Muscle of back (tissue), 11 donors: ENCODE data around the gene DUSP6. TPM values are rescaled to one million over a fixed set of nuclear protein-coding genes. Genes with fewer than 3 reads are reported as not detected.

Source experiments
- DNase-seq, 3 donors: peaks; one replicate each; pipeline versions ENCODE4 v3.0.0 to v3.0.0-alpha.2; 2013
- polyA plus RNA-seq, 10 donors: library from polyadenylated mRNA; unstranded; fragments of 120-200 nt; gene quantifications; one replicate each; pipeline ENCODE4 v1.2.1, GENCODE V29; 2013; ENCODE audit not compliant: insufficient read length in 10 of 10

The DUSP6 gene
- polyA plus RNA-seq, 10 donors = 48.0 to 69.7 (median 62.9) TPM

DNA sequence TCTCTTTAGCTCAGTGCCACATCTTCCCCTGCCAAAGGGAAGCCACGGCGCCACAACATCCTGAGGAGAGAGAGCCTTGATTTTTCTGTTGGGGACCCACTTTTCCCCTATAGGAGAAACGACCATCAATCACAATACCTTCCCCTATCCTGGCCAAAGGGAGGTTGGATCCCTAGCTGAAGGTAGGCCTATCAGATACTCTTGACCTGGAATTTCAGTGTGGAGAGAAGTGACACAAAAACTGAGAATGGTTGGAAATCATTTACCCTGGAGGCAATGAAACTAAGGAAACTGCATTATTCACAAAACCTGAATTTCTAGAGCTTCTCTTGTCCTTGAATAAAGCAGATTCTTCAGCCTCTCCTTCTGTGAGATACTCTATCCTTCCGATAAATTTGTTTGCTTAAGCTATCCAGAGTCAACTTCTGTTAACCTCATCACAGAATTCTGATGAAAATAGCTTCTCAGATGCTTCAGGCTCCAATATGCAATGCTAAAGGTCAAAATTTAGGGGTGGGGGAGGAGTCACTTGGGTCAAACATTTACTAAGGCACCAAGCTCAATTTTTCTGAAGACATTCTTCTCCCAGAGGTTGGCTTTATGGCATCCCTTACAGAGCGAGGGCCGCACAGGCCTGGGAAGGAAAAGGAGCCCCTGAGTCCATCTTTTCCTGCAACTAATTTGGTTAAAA, 27.0 kb upstream of the DUSP6 start:
- DNase-seq = no peak

DNA sequence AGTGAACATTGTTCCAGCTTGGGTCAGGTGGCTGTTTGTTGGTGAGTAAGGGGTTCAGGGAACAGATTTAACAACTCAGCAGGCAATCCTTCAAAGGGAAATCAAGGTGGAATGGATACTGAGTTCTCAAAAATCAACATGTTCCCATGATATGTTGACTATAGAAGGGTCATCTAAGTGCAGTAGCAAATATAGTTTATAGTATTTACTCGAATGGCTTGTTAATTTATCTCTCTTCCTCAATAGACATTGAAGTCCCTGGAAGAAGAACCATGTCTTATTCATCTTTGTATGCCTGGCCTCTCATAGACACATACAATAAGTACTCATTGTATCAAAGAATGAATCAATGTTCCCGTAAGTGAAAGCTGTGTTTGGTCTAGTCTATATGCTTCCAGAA, 24.5 kb upstream of the DUSP6 start:
- DNase-seq = no peak

DNA sequence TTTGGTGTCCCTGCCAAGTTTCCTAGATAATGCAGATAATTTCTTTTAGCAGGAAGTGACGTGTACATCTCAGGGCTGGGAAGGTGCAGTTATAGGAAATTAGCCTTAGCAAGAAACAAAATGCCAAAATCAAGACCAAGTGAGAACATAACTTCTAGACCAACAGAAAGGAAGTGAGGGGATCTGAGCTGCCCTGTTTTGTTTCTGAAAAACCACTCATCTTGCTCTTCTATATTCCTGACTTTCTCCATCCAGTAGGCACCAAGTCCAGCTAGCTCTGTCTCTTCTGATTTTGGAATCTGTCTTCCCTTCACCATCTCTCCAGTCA, 23.9 kb upstream of the DUSP6 start:
- no peak for DNase-seq

DNA sequence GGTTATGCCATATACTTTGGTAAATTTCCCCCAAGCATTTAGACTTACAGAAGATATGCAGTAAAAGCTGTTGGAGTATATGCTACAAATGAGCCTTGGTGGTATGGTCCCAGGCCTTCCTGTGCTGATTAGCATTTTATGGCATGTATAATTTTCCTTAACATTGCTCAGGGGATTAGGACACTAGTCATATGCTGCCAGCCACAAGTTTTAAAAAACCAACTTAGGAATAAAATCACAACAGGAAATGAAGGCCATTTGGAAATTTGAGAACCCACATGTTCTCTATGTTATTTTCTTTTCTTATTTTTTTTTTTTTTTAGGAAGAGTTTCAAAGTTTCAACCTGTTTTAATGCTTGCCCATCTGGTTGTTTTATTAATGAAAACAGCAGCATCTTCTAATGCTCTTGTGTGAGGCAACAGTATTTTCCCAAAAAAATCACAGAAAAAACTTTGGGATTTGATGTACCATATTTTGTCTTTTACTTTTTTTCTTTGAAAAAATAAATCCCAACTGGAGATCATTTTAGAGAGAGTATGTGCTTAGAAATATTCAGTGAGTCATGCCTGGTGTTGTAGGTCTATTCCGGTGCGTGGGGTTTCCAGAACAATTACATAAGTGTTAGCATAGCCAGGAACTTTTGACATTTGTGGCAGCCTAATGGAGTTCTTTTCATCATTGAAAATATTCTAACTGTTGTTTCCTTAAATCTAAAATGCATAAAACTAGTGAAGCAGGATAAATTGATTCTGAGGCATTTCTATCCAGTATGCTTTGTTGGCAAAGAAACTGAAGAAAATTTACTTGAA, 21.7 kb upstream of the DUSP6 start:
- peak; percentile 45 to 49 (median 49) for DNase-seq

DNA sequence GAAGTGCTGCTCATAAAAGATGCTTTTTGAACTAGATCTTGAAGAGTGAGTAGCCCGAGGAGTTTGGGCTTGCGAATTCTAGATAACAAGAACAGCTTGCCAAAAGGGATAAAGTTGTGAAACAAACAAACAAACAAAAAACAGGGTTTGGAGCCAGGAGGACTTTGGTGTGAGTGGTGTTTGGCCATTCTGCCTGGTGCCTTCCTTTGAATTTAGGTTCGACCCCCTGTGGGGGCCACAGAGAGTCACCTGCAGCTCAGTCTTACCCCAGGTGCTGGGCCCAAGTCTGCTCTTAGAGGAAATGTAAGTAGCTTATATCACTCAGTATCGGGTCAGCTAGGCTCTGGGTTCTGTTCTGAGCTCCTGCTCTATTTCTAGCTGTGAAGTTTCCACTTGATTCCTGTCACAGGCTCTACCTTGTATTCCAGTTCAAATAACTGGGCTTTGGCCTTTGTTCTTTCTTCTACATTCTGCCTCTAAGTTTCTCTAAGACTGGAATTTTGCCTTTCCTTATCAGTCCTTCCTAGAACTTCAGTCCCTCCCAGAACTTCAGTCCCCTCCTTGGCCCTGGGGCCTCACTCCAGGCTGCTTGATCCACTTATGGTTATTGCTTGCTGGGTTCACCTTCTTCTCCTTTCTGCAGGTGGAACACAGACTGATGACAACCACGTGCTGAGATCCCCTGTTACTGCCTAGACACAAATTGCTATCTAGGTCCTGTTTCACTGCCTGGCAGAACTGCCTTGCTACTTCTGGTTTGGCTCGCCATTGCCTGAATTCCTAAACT, 20.5 kb upstream of the DUSP6 start:
- DNase-seq = no peak

DNA sequence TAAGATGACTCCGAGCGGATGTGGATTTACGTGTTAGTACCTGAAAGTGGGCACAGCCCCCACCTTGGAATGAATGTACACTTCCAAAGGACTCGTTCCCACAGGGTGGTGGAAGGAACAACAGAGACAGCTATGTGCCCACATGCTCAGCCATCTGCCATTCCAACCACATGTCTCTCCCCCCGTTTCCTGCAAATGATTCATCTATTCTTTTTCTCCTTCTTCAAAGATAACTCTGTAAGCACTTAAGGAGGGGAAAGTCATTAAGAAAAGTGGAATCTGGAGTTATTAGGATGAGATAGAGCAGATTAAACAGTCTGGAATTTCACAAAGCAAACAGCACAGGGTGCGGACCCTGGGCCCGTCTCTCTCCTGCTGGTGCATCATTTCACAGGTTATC, 18.5 kb upstream of the DUSP6 start:
- DNase-seq = peak in 1 of 3 donors; percentile 48

DNA sequence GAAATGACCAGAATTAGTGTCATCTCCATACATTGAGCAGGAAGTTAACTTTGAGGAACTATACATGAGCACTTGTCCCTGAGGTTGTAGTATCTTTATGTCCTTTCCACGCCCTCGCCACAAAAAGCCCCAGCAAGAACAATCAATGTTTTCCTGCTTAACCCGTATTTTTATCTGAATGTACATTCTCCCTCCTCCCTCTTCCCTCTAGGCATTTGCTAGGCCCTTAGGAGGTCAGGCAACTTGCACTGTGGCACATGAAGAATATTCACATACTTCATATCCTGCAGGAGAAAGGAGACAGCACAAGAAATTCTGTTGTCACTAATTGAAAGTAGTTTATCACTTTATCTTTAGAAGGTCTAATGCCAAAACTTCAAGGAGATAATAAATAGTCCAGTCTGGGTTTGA, 18.1 kb upstream of the DUSP6 start:
- DNase-seq = no peak

DNA sequence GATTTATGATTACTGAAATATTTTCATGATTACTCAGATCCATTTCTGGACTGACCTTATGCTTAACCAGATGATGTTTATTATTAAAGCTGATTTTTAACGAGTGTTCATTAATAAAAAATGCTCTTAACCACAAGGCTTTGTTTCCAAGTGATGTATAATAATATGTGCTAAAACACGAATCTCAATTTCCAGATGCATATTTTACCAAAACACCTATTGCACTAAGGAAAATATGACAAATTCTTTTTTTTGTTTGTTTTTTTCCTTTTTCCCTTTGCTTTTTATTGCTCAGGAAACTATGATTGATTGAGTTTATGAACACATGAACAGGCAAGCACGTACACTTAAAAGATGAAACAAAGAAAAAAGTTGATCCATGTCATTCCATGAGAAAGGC, 16.9 kb upstream of the DUSP6 start:
- DNase-seq = no peak

DNA sequence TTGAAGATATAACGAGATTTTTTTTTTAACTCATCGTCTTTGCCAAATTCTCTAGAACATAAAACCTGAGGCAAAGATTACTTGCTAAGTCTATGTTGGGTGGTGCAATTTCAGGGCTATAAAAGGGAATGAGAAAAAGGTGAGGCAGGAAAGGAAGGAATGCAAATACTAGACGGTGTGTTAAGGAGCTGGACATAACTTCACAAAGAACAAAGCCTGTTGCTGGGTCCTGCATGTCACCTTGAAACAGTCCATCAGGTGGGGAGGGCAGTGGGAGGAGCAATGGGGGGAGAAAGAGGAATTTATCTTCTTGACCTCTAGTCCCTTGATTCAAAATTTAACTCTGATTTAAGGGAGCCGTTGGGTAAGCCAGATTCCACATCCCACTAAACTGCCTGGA, 16.1 kb upstream of the DUSP6 start:
- no peak for DNase-seq

DNA sequence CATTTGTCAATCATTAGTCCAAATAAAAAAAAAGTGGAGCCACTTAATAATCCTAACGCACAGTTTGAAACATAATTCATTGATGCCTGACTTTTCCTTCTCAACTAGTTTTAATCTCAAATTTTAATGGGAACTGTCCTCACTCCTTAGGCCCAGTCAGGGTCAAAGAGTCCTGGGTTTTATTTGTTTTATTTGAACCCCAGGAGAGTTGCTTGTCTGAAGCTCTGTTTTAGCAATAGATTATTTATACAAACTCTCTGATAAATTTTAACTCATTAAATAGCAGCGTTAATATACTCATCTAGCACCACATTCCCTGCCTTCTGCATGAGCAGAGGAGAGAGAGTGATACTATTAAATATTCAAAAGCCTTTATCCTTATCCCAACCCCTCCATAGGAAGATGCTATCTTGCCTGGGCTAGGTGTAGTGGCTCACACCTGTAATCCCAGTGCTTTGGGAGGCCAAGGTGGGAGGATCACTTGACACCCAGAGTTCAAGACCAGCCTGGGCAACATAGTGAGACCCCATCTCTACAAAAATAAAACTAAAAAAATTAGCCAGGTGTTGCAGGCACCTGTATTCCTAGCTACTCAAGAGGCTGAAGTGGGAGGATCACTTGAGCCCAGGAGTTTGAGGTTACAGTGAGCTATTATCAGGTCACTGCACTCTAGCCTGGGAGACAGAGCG, 14.5 kb upstream of the DUSP6 start:
- no peak for DNase-seq

DNA sequence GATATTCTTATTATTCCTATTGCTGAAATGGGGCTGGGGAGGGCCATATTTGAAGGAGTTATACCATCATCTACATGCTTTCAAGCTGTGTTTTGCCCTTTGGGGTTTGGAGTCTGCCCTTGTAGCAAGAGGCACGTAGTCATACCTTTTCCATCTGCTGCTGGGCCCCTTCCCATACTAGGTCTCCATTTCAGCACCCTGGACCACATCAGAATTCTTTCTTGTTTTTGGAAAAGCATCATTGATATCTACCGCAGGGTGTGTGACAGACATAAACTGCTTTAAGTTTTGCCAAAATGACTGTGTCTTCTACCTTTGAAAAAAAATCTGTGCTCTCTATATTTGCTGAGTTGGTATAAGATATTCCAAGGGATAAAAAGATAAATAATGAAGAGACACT, 12.3 kb upstream of the DUSP6 start:
- no peak for DNase-seq

DNA sequence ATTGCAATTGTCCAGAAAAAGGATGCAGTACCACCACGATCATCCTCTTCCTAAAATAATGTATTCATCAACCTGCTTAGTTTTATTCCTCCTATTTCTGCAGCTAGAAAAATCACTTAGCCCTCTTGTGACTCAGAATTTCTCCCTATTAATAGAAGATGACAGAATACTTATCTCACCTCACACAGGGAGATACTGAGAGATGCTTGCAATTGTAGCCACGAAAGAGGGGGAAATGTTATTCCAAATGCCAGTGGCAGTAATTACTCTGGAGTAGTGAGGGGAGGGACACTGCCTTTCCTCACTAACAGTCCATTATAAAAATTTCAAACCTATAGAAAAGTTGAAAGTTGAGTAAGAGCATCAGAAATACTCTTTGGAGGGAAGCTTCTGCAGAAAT, 11.8 kb upstream of the DUSP6 start:
- DNase-seq = no peak

DNA sequence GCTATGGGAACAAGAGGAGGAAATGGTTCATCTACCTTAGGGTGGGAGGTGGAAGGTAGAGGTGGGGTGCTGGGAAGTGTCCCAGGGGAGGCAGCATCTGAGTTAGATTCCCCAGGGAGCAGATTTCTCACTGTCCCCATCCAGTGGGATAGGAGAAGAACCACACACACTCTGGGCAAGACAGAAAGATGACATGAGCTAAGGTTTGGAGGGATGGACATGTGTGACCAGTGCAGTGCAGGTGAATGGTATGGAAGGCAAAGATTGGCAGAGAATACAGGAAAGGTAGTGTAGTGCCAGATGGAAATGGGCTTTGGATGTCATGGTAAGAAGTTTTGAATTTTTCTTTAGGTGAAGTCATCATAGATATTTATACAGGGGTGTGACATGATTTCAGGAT, 11.3 kb upstream of the DUSP6 start:
- DNase-seq = no peak

DNA sequence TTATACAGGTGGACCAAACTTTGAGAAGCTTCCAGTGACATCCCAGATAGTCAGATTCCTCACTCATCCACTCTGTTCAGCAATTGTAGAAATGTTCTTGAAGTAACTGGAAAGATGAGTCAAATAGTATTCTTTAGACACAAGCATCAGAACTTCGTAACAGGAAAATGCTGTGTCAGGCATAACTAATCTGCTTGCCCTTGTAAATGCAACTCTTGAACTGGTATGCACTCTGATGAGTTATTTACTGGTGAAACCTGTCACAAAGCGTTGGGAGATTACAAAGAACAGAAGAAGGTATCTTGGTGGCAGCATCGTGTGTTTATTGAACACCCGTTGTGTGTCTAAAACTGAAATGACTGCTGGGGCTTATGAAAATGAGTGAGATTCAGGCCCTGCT, 10.8 kb upstream of the DUSP6 start:
- no peak for DNase-seq

DNA sequence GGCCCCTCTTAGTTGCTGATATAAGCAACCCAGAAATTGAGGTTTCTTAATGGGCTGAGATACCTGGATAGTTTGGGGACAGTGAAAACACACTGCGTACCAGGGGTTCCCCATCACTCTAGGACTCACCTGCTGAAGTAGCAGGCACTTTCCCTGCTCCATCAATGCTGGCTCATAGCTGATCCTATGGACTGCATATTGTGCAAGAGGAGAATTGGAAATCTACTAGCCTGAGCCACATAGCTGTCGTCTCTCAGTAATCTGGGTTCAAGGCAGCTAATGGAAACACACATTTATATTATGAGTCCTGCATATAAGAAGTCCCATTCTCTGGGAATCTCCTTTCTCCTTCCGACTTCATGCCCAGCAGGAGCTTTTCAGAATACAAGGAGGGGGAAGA, 7.3 kb upstream of the DUSP6 start:
- DNase-seq = no peak

DNA sequence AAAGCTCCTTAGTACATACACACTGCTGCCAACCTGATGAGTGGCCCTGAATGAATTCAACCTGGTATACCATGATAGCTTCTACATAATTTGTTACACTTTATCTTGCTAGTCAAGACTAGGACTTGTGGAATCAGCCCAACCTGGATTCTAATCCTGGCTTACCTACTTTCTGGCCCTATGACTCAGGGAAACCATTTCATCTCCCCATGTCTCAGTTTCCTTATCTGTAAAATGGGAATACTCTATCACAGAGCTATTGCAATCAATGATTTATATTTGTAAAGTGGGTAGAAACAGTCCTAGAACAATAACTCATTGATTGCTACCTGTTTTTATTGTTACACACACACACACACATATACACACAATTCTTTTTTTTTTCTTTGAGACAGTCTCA, 6.5 kb upstream of the DUSP6 start:
- DNase-seq = no peak

DNA sequence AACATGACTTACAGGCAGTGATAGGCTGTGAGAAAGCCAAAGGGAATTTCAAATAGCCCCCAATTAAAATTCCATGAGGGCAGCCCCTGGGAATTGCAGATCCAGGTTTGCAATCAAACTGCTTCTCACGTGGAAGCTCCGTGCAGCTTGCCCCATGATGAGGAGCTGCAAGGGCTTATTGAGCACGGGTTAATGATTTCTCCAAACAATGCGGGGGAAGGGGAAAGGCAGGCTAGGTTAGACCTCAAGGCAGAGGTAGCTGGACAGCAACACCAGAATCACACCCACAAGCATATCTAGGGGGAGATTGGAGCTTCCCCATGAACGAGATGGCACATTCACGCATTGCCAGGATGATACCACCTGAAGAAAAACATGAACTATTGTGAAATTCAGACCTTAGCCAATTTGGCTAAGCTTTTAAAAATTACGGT, 5.0 kb upstream of the DUSP6 start:
- DNase-seq = no peak

DNA sequence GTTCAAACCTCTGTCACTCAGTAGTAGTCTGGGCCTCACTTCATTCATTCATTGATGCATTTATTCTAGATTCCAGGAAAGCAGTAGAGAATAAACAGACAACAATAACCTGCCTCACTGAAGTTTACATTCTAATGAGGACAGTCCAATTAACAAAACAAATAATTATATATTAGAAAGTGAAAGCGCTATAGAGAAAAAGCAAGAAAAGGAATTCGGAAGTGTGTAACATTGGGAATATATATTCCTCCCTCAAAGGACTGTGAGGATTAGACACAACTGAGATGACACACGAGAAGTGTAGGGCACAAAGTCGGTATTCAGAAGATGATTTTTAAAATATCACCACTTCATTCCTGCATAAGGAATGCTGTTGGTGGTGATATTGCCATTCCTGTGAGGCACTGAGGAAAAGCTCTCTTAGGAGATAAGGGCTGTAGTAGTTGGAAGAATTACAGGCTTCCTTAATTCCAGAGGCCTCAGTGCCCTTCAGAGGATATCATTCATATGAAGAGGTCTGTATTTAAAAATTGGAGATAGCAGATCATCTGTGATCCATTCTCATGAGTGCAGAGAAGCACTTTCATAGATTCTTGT, 3.9 kb upstream of the DUSP6 start:
- DNase-seq = no peak

DNA sequence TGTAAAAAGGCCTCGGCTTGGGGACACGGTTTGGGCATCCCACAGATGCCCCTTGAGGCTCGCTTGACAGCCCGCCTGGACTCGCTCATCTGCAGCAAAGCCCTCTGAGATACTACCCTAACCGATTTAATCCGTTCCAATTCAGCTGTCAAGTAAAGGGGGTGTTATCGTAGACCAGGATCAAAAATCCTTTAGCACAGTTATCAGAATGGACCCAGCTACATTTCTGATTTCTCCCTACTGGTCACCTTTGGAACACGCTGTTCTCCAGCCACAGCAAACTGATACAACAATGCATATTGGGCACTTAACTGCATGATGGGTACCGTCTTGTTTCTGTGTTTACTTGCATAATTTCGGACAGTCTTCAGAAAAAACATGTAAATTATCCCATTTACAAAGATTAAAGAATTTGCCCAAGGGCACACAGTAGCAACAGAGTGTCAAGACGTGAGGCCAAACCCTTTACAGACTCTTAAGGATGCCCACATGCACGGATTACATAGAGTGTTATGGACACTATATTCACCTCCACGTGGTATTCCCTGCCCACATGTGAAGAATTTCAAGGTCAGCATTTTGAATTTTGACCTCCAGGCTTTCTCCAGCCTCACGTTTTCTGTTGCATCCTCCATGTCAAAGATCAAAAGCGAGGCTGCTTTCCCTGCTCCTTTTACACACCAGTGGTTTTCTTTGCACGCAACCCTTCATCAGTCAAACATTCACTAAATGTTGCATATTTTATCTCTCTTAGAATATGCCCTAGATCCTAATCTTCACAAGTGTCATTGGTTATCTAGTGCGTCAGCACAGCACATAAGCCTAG, 3.2 kb upstream of the DUSP6 start:
- no peak for DNase-seq

DNA sequence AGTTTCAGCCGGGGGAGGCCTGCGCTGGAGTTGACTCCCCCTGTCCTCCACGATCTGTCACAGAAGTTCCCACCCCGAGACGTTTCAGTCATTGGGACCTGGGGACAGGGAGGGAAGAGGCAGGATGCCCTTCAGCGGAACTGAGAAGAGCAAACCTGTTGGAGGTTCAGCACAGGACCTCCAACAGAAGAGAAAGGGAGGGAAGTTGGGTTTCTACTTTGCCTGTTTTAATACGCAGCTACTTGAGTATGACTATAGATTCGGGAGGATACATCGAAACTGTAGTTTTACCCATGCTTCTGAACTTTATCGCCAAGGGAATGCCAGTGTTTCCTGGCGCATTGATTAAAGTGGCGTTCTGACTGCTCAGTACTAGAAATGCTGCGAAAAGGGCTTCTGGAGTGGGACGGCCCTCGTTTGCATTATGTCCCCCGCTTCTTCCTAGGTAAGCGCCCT, 2.3 kb upstream of the DUSP6 start:
- no peak for DNase-seq
